Right renal pelvis (tissue), 4 donors: ENCODE data around the gene EVX1. TPM values are rescaled to one million over a fixed set of nuclear protein-coding genes. Genes with fewer than 3 reads are reported as not detected.

Source experiments
- DNase-seq, 4 donors: peaks; one replicate each; pipeline ENCODE4 v3.0.0-alpha.2; 2013; ENCODE audit warnings: low read depth in 4 of 4, low spot score in 3 of 4, missing footprints in 1 of 4
- polyA plus RNA-seq, 4 donors: library from polyadenylated mRNA; unstranded; fragments of 120-200 nt; gene quantifications; one replicate each; pipeline ENCODE4 v1.2.1, GENCODE V29; 2013; ENCODE audit not compliant: insufficient read length in 4 of 4

Gene EVX1
- polyA plus RNA-seq = under 1 TPM in 2 of 4 donors, not detected in 2; 0.12 to 0.23 TPM

DNA sequence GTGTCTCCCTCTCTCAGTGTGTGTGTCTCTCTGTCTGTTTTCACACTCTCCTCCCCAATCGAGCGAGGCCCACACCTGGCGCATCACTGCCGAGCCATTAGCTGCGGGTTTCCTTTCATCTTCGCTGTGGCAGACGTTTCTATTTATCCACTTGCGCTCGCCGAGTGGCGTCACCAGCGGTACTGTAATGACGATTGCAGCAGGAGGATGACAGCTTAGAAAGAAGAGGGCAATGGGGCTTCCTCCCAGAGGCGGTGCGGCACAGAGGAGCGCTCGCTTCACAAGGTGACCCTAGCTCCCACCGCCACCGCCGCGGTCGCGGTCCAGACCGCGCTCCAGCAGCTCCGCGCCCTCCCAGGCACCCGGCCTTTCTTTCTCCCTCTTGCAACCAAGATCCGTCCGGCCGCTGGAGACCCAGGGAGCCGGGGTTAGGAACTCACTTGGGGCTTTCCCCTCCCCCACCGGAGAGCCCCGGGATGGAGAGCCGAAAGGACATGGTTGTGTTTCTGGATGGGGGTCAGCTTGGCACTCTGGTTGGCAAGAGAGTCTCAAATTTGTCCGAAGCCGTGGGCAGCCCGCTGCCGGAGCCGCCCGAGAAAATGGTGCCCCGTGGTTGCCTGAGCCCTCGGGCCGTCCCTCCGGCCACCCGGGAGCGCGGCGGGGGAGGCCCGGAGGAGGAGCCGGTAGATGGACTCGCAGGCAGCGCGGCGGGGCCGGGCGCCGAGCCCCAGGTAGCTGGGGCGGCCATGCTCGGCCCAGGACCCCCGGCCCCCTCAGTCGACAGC is at the start of gene EVX1:
Gene EVX1 (plus strand): TSS at position 248 of the 785 bp plus-strand sequence. CDS start 229 bp downstream, at position 477.
- DNase-seq = no peak

DNA sequence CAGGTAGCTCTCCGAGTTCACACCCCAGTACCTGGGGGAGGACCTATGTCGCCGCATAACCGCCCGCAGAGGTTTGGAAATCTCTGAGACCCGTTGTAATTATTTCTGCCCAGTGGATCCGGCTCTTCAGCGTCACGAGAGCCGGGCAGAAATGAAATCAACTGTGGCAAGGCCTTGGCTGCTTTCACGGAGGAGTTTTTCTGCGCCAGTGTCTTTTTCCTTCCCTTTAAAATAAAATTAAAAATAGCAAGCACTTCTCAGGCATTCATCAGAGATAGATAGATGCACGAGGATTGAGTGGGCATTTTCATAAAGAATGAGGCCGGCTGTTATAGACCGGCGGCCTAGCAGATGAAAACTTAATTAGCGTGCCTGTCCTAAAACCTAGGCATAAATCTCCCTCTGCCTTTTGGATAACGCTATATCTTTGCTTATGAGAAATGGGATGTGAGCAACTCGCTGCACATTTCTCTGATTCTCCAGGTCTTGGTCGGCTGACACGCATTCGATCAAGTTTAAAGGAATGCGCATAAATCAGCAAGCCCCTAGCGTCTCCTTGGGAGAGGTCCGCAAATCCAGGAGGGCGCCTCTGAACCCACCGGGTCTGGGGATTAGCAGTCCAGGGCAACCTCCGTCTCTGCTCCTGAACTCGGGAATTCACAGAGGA is 49.1 kb upstream of the EVX1 start:
- DNase-seq = no peak

DNA sequence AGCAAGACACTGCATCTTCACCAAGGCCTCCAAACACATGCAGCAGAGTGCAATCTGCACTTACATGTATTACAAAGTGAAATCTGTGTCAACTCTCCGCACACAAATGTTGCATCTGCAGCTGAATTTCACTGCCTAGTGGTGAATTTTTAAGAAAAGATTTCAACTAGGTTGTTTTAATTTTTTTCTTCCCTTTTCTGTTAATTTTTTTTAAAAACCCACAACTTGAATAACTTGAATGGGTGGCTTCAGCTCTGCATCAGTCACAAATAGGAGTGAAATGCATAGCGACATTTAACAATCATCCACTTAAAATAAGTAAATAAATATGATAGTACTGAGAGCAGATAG is 48.6 kb upstream of the EVX1 start:
- DNase-seq = no peak

DNA sequence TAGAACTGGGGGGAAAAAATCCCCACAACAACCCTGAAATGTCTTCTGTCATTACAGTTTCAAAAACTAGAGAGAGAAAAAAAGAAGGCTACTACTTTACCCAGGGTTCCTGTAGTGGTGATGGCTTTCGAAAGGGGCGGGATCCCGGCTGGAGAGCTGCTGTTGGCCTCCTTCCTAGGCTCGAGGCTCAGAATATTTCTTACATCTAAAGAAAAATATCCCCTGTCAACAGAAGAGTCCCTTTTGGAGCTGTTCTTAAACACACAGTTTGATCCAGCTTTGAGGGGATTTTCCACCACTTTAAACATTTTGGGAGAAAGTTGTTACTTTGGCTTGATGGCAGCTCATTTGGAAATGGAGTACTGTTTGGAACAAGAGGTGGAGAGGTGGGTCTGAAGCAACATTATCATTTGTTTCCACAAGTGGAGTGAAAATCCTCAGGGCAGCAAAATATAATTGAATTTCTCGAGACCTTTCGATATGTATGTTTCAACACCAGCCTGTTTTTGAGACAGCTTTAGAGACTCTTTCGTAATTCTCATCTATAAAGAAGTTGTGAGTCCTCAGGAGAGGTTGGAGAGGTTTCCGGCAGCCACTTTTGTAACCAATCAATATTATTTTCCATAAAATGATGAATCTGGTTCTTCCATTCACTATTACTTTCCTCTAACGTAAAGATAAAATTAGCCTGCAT is 47.8 kb upstream of the EVX1 start:
- no peak for DNase-seq

DNA sequence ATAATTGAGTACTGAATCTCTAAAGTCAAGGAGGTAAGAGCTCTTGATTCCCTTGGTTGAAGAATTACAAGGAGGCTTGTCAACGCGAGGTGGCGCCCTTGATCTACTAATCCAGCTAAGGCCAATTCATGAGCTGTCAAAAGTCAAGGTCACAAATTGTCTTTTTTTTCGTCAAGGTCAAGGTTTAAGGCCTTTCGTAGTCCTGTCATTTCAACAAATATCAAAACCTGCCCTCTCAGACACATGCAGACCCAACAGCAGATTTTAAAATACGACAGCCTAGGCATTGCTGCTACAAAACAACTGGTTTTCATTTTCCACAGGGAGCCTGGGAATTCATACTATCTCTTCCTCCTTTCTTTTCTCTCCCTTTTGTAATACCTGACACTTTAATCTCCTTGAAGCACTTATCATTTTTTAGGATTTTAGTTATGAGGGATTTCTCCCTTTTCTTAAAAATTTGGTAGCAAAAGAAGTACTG is 46.3 kb upstream of the EVX1 start:
- peak in 1 of 4 donors; percentile 79 for DNase-seq

DNA sequence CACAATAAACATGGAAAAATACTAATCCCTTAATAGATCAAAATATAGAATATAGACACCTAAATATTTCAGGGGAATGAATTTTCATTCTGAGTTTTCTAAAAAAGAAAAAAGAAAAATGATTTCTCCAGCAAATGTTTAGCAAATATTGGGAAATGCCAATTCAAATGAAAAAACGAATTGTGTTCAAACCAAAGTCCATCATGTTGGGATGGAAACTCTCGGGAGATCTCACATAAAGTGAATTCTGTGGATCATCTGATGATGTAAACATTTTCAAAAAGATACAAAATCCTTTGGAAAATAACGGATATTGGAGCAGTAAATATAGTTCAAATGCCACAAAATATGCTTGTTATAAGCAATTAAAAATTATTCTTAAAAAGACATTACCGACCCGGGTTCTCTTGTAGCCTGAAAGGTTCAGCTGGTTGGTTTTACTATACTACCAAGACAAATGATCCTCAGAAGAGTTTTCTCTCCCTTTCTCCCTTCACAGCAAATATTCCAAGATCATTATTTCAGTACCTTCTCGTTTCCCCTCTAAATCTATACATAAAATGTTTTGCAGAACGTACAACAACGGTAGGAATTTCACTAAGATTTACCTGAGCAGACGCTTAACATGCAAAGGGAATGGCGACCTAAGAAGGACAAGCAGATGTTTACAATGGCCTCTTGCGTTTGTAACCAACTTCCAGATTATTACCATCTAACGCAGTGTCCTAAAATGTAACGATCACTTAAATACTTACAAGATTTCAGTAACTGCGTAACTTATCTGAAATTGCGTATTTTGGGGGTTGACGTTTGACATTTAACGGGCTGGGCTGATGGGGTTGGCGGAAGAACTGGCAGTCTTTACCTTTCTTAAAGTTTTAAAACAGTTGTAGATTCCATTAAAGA is 45.2 kb upstream of the EVX1 start:
- peak in 1 of 4 donors; percentile 43 for DNase-seq

DNA sequence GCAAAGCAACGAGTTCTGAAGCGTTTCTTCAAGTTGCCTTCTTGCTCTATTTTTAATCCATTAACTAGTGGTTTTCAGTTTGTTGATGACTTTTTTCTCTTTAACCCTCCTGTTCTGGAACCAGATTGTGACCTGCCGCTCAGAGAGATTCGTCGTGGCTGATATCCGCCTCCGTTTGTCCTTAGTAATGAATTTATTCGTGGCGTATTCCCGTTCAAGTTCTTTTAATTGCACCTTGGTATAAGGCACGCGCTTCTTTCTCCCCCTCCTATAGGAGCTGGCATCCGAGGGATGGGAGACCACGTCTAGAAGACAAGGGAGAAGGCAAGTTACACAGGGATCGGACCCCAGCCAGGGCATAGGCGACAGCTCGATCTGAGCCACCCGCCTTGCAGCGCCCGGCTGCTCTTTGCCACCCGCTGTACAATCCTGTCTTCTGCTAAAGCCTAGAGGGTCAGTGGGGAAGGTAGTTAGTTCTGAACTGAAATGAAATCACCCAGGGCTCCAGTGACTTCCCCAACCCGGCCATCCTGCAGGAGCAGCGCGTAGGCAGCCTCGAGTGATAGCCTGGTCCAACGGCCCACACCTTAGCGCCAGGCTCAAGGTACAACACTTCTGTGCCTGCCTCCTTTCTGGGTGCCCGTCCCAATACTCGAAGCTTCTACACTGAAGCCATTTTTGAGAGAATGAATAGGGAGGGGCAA is 44.3 kb upstream of the EVX1 start:
- DNase-seq = peak in 1 of 4 donors; percentile 34

DNA sequence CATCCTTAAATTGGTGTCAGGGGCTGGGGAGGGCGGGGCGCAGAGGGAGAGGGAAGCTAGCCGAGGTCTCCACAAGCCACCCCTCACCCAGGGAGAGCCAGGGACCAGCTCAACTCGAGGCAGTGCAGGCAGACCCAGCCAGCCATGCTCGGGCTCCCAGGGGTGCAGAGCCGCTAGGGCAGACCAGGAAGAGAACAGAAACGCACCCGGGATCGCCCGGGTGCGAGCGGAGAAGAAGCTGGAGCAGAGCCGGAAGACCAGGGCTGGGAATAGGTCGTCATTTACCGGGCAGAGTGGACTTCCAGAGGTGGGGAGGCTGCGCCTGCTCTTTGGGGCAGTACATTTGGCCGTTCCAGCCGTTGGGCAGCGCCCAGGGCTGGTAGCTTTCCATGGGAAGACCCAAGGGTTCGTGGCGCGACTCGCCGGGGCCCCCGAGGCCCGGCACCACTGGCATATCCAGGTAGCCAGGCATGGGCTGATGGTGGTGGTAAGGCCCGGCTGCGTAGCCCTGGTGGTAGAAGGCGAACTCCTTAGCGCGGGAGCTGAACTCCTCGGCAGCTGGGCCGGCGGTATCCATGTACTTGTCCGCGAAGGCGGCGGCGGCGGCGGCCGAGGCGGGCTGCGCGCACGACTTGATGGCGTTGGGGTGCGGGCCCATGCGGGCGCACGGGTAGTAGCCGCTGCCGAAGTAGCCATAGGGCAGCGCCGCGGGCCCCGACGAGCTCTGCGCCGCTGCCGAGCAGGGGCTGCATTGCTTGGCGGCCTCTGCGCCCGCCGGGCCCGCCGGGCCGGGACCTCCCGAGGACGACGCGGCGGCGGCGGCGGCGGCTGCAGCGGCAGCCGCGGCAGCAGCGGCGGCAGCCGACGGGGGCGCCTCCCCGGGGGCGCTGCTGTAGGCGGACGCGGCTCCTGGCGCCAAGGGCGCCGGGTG is 43.5 kb upstream of the EVX1 start:
- no peak for DNase-seq

DNA sequence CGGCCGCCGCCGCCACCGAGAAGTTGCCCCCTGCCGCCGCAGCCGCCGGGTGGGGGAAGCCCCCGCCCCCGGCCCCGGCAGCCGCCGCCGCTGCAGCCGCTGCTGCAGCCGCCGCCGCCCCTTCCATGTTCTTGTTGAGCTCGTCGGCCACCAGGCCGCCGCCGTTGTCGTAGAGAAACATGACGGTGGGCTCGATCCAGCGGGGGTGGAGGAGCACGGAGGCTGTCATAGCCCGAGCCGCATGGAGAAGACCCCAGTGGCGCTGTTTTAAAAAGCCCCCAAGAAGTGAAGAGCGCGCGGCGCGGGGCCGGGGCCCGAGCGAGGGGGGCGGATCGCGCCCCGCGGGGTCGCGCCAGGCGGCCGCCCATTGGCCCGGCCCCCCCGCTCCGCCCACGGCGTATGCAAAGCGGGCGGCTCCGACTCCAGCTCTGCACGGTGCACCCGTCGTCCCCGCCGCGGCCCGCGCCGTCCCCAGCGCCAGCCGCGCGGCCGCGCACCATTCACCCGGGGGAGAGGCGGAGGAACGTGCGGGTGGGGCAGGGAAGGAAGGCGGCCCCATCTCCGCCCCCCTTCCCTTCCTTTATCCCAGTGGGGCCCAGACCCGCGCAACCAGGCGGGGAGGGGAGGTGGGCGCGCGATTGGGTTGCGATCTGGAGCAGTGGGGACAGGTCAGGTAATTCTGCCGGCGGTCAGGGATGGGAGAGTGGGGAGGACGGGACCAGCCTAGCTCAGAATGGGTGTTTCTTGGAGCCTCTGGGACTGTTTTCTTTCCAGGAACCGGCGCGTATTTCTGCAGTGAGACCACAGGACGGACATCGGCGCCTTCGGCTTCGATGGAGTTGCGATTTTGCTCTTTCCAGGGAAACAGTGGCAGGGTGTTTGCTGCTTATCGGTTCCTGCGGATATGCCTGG is 42.5 kb upstream of the EVX1 start, which contains the start of gene HOXA13:
Gene HOXA13 (minus strand): TSS at position 243 of the 912 bp plus-strand sequence. CDS start 14 bp downstream, at position 229.
- no peak for DNase-seq

DNA sequence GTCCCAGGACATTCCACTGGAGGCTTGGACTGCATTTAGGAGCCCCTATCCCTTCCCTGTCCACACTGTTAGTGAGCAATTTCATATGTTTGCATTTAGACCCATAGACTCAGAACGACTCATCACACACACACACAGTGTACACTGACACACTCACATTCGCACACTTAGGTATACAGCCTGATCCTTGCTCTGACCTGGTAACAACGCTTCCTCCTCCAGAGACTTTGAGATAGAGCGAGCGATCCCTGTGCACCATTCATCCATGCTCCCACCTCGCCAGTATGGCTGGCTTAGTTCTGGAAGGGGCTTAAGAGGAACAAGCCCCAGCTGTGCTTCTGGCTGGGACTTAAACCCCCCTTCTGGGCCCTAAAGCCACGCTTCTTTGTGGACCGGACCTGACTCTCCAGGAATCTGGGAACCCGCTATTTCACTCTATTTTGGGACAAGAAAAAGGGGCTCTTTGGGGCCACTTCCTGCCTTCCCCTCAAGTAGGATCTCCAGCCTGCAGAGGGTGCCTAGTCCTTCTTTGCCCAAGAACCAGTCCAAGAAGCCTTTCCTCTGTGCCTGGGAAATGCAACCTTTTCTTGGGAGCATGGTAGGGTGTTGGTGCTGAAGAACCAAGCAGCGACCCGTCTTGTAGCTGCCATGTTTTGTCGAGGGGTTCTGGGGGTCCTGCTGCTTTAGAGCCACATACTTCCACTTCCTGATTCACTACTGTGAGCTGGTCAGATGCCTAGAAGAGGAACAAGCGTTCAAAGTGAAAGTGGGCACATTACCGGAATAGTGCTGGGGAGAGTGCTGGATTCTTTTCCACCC is 41.6 kb upstream of the EVX1 start:
- no peak for DNase-seq

DNA sequence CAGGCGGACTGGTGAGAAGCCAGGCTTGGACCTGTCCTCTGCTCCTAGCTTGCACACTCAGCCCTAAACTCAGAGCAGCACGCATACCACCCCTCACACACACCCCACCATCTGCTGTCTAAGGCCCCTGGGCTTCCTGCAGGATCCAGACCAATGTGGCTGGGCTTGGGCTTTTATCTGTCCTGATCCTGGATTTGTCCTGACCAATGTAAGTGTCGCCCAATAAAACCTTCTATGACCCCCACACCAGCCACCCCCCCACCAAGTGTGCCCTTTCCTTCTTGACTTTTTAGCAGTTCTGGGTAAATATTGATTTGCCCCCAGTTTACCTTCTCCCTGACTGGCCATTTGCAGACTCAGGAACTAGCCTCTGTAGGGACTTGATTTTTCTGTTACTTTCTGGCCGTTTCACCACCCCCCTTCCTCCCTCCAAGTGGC is 41.0 kb upstream of the EVX1 start:
- DNase-seq = no peak

DNA sequence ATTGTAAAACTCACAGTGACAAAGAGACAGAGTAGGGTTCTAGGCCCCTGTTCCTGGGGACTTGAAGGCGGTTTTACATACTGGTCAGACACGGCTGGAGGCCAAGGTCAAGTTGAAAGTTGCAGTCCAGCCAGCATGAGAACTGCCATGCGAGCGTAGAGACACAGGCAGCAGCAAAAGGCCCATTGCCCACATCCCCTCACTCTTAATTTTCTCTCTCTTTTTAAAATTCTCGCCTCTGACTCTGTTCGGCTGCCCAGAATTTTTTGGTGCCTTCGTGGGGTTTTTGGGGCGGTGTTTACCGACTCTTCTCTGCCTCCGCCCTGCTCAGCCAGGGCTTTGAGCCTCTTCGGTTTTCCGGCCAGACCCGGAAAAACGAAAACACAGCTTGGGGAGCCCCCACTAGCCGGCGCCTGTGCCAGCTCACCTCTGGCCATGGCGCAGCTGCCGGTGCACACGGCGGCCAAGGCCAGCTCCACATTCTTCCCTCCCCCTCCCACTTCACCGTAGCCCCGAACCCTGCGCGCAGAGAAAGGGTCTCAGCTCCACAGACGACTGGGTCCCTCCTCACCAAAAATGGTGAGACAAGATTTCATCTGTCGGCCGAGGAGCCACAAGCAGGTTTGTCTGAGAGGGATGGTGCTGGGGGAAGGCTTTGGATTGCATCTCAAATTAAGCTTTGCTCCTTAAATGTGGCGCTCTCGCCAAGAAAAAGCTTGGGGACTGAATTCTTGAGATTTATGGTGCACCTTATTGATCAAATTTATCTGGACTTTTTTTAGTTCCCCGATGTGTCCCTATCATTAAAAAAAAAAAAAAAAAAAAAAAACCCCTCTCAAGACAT is 40.4 kb upstream of the EVX1 start:
- no peak for DNase-seq

DNA sequence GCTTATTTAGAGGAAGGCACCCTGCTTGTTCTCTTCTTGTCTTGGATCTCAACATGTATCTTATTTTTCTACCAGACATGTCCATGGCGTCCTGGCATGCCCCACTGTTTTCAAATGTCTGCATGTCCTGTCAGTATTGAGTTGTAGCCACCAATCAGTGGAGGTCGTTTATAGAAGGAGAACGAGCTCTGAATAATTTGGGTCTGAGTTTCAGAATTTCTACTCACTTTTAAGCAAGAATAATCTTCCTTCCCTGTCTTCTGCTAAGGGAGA is 39.8 kb upstream of the EVX1 start:
- no peak for DNase-seq

DNA sequence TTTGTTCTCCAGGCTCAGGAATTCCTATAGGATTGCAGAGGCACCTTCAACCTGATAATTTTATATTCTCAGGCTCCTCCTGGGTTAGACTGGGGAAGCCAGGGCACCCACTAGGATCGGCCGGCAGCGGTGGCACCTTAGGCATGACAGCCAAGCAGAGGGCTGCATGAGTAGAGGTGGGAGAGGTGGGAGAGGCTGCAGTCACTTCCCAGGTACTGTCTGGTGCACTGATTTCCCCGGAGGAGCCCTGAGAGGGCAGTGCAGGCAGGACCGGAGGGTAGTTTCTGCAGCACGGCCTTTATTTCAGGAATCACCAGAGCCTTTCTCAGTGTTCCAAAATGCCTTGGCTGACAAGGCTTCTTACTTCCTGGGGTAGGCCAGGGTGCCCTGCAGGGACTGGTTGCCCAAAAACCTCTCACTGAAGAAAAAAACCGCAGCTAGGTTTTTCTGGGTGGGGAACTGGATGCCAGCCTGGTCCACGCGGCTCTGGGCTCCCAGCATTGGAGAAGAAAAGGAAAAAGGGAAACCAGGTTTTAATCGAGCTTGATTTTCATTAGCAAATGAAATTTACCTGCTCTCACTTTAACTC is 39.1 kb upstream of the EVX1 start:
- DNase-seq = no peak

DNA sequence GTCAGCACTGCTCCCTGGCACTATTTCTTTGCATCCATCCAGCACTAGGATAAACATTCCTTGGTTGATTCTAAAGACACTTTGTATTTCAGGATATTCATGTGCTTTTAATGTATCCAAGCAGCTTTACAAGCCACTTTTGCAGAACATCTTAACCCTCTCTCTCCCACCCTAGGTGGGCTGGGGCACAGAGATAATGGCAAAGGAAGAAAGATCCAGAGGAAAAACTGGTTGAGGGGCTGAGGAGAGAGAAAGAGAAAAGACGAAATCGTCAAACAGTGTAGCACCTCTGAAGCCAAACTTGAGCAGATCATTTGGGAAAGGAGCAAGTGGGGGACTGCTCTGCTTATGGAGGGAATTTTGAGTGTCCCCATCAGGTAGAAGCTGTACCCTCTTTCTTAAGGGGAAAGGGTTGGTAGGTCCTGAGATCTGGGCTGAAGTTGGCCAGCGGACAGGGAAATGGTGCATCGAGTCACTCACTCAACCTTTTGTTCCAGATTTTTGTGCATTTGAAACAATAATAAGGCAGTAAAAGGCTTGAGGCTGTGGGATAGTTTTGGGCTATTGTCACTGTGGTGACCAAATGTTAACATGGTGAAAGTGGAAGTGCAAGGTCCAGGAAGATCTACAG is 38.5 kb upstream of the EVX1 start:
- no peak for DNase-seq
